Measurements from ENCODE around the gene ANKMY1. TPM values are rescaled to one million over a fixed set of nuclear protein-coding genes. Genes with fewer than 3 reads are reported as not detected.
"Not testable (repeated sequence)": the region's sequence is repeated elsewhere in the genome, so short reads cannot be mapped to it uniquely, and the experiment has no call there.

Gene ANKMY1
- total RNA-seq, 1 donor from 2014 or later, result 5.3 TPM

GRCh38 chr2:240506406-240507059, 51.3 kb downstream of the ANKMY1 start:
- DNase-seq (ENCODE audit: low read depth, low spot score), result no peak

- no peak for DNase-seq (ENCODE audit: low read depth, low spot score)
Observed at GRCh38 chr2:240505910-240506309, 51.9 kb downstream of the ANKMY1 start.

- DNase-seq (ENCODE audit: low read depth, low spot score), result no peak
Observed at GRCh38 chr2:240503848-240504247, 53.9 kb downstream of the ANKMY1 start.

- no peak for DNase-seq (ENCODE audit: low read depth, low spot score)
Observed at GRCh38 chr2:240503375-240503774, 54.4 kb downstream of the ANKMY1 start.

- no peak for DNase-seq (ENCODE audit: low read depth, low spot score)
Observed at GRCh38 chr2:240502430-240503121, 55.2 kb downstream of the ANKMY1 start.

- DNase-seq (ENCODE audit: low read depth, low spot score), result no peak
Observed at GRCh38 chr2:240502059-240502429, 55.7 kb downstream of the ANKMY1 start.

- DNase-seq (ENCODE audit: low read depth, low spot score), result no peak
Observed at GRCh38 chr2:240501531-240501991, 56.2 kb downstream of the ANKMY1 start.

GRCh38 chr2:240500561-240501423, 57.0 kb downstream of the ANKMY1 start:
- DNase-seq (ENCODE audit: low read depth, low spot score), result no peak

GRCh38 chr2:240499309-240500301, 58.2 kb downstream of the ANKMY1 start:
- no peak for DNase-seq (ENCODE audit: low read depth, low spot score)

- no peak for DNase-seq (ENCODE audit: low read depth, low spot score)
Observed at GRCh38 chr2:240498958-240499260, 58.9 kb downstream of the ANKMY1 start.

- DNase-seq (ENCODE audit: low read depth, low spot score), result no peak
Observed at GRCh38 chr2:240498171-240498957, 59.4 kb downstream of the ANKMY1 start.

- not testable (repeated sequence) for DNase-seq (ENCODE audit: low read depth, low spot score)
Observed at GRCh38 chr2:240497082-240497481, 60.7 kb downstream of the ANKMY1 start.

- not testable (repeated sequence) for DNase-seq (ENCODE audit: low read depth, low spot score)
Observed at GRCh38 chr2:240494942-240495341, 62.8 kb downstream of the ANKMY1 start.

- no peak for DNase-seq (ENCODE audit: low read depth, low spot score)
Observed at GRCh38 chr2:240494194-240494793, 63.5 kb downstream of the ANKMY1 start.

- no peak for DNase-seq (ENCODE audit: low read depth, low spot score)
Observed at GRCh38 chr2:240491483-240491882, 66.3 kb downstream of the ANKMY1 start.

GRCh38 chr2:240482141-240482540, 75.6 kb downstream of the ANKMY1 start:
- DNase-seq (ENCODE audit: low read depth, low spot score), result no peak

GRCh38 chr2:240481720-240482119, 76.1 kb downstream of the ANKMY1 start:
- no peak for DNase-seq (ENCODE audit: low read depth, low spot score)

- no peak for DNase-seq (ENCODE audit: low read depth, low spot score)
Observed at GRCh38 chr2:240480834-240481623, 76.8 kb downstream of the ANKMY1 start.

GRCh38 chr2:240479111-240479501, 78.7 kb downstream of the ANKMY1 start:
- DNase-seq (ENCODE audit: low read depth, low spot score), result no peak
